Measurements from ENCODE around the gene PARP16.

GRCh38 chr15:65275104-65275727 lies 11.5 kb downstream of the PARP16 start:
- no peak for TF ChIP-seq CTCF (conservative IDR thresholded peaks at IDR 0.05 in 1 of 2, IDR thresholded peaks at IDR 0.05 in 1 of 2; ENCODE audit: low read depth in 1 of 2, low read length in 2 of 2)
- no peak for TF ChIP-seq EZH2 (IDR thresholded peaks at IDR 0.05; ENCODE audit: low read length, missing control alignments)

Measured in fibroblast of lung (primary cell).